Frontal cortex (tissue), 4 donors: Measurements from ENCODE around the gene RAB42. TPM values are rescaled to one million over a fixed set of nuclear protein-coding genes. Genes with fewer than 3 reads are reported as not detected.
A peak's percentile ranks its signal among the peaks of the same experiment; 100 is the strongest.
"Not testable (repeated sequence)": the region's sequence is repeated elsewhere in the genome, so short reads cannot be mapped to it uniquely, and the experiment has no call there.

Experiments
- DNase-seq, 2 donors: peaks; one replicate each; pipeline ENCODE4 v3.0.0; 2012; ENCODE audit warnings: low spot score in 2 of 2
- FAIRE-seq: peaks from 2 replicates; lab custom pipeline; 2012; peaks lifted over from hg19 to GRCh38; lab: Jason Lieb, UNC
- total RNA-seq: library from RNA; depleted of rRNA; stranded (reverse); fragments of >200 nt; gene quantifications from one replicate; pipeline ENCODE4 v1.2.3, GENCODE V29; 2014
- donor health status: control.
- donor health status: control.
- donor health status: control.

The RAB42 gene
- total RNA-seq, 1 donor from 2014 or later, result 1.2 TPM

DNA sequence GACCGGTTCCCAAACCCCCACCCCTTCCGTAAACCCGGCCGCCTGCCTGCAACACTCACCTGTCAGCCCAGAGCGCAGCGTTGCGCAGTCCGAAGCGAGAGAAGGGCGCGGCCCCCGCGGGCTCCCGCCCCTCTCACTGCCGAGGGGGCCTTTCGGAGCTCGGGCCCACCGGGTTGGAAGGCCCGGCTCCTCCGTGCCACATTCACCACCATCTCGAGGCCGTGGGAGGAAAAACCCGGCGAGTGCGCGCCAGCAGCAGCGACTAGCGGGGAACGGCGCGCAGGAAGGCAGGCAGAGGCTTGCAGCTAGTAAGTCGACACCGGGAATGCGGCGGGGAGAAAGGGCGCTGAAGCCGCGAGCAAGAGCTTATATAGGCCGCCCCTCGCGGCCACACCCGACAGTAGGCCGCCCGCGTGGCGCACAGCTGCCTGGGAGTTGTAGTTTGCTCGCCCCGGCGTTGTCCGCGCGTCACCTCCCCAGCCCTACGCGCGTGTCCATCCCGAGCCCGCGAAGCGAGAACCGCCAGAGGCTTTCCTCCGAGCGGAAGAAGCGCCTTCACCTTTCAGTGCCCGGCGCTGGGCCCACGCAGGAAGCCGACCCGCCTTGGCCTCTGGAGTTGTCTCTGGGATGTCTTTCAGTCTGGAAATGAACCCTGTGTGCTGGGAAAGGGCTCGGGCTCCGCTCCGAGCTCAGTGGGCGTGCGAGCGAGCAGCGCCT, 10.4 kb upstream of the RAB42 start:
- FAIRE-seq (no peak), DNase-seq (peak; percentile 94 to 97)

GRCh38 chr1:28582248-28582615, 9.8 kb upstream of the RAB42 start:
- no peak for DNase-seq
- no peak for FAIRE-seq

- not testable (repeated sequence) for DNase-seq, FAIRE-seq
Observed at GRCh38 chr1:28586585-28587391, 5.3 kb upstream of the RAB42 start.

GRCh38 chr1:28592321-28593071, 431 bp downstream of the RAB42 start:
- no peak for FAIRE-seq
- DNase-seq, result peak in 1 of 2 donors; percentile 41

DNA sequence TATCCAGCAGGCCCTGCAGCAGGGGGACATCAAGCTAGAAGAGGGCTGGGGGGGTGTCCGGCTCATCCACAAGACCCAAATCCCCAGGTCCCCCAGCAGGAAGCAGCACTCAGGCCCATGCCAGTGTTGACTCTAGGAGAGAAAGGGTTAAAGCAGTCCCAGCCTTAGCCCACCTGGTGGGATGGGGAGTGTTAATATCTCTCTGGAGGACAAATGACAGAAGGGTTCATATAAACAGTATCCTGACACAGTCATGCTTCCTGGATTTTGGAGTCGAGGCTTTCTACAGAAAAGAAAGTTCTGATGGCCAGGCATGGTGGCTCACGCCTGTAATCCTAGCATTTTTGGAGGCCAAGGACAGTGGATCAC, 1.9 kb downstream of the RAB42 start:
- not testable (repeated sequence) for DNase-seq, FAIRE-seq

GRCh38 chr1:28594686-28595411, 2.8 kb downstream of the RAB42 start:
- not testable (repeated sequence) for FAIRE-seq, DNase-seq

GRCh38 chr1:28595412-28596191, 3.5 kb downstream of the RAB42 start:
- DNase-seq (no peak), FAIRE-seq (no peak)

DNA sequence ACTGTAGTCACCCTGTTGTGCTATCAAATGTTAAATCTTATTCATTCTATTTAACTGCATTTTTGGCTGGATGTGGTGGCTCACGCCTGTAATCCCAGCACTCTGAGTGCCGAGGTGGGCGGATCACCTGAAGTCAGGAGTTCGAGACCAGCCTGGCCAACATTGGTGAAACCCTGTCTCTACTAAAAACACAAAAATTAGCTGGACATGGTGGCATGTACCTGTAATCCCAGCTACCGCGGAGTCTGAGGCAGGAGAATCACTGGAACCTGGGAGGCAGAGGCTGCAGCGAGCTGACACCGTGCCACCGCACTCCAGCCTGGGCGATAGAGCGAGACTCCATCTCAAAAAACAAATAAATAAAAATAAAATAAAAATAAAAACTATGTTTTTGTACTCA, 4.2 kb downstream of the RAB42 start:
- DNase-seq, FAIRE-seq: not testable (repeated sequence)

- no peak for DNase-seq
- FAIRE-seq, result no peak
Observed at GRCh38 chr1:28601696-28602095, 9.6 kb downstream of the RAB42 start.

DNA sequence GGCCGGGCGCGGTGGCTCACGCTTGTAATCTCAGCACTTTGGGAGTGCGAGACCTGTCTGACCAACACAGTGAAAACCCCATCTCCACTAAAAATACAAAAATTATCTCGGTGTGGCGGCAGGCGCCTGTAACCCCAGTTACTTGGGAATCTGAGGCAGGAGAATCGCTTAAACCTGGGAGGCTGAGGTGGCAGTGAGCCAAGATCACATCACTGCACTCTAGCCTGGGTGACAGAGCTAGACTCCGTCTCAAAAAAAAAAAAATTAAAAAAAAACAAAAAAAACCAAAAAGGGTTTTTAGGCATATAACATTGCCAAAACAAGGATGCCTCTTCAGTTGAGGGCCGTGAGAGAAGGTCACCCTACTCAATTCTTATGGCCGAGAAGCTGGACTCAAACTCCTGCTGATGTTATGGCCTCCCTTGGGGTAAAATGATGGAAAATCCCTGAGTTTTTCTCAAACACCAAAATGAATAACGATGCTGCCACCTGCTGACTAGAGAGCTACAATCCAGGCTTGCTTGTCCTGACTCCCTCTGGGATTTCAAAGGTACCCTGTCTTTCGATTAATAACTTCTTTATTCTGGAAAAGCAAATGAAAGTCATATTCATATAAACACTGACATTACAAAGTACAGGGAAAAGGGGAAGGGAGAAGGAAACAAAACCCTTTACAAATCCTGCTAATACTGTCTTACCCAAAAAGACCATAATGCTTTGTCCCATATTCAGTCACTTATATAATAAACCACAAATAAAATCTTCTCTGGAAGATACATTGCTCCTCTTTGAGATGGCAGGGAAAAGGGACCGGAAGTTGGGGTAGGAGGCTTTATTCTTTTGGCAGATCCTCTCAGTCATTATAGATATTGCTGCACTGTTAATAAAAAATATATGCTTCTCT, 10.7 kb downstream of the RAB42 start:
- peak; percentile 58 to 76 for DNase-seq
- peak; percentile 75 for FAIRE-seq

DNA sequence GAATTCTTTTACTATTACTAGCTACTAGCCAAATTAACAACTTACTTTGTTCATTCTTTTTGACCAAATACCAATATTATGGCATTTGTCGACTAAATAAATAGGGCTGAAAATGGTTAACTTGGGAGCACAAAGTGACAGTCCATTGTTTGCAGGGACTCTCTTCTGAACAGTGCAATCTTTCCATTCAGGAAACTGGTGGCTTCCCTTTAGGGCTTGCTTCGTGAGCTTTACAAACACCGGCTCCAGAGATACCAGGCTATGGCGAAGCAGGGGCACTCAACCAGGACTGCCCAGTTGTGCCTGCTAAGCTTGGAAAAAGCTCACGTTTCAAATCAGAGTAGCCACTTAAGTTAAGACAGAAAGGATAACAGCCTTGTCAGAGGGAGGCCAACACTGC, 12.3 kb downstream of the RAB42 start:
- DNase-seq, result no peak
- no peak for FAIRE-seq

- DNase-seq, result no peak
- no peak for FAIRE-seq
Observed at GRCh38 chr1:28604962-28605361, 12.9 kb downstream of the RAB42 start.

DNA sequence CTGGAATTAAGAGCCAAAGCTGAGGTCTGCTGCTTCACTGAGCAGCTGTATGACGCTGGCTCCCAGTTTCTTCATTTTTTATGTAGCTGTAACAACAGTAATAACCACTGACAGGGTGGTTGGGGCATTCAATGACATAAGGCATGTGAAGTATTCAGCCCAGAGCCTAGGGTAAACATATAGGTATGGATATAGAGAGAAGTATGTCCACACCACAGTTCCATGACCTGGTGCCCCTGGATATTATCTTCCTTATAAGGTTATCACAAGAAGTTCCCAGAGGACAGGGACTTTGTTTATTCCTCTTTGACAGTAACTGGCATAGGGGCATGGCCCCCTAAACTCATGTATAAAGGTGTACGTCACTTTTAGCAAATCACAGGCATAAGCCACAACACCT, 14.7 kb downstream of the RAB42 start:
- FAIRE-seq (no peak), DNase-seq (no peak)

- no peak for DNase-seq
- FAIRE-seq, result no peak
Observed at GRCh38 chr1:28613175-28613574, 21.1 kb downstream of the RAB42 start.

DNA sequence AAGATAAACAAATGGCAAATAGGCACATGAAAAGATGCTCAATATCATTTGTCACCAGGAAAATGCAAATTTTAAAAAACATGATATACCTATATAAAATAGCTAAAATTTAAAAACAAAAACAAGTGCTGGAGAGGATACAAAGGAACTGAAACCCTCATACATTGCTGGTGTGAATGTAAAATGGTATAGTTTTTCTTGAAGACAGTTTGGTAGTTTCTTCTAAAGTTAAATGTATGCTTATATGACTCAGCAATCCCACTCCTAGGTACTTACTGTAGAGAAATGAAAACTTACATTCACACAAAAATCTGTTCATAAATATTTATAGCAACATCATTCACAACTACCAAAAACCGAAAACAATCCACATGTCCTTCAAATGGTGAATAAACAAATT, 39.6 kb downstream of the RAB42 start:
- no peak for FAIRE-seq
- DNase-seq, result no peak

GRCh38 chr1:28632560-28632959, 40.5 kb downstream of the RAB42 start:
- no peak for DNase-seq
- FAIRE-seq, result no peak

- FAIRE-seq (no peak), DNase-seq (no peak)
Observed at GRCh38 chr1:28640766-28641165, 48.7 kb downstream of the RAB42 start.
